HG02981 (cell line): Measurements from ENCODE around the gene SLC41A2.
"Not testable (repeated sequence)": the region's sequence is repeated elsewhere in the genome, so short reads cannot be mapped to it uniquely, and the experiment has no call there.

Source experiments
- ATAC-seq: cut with Tn5 transposase; IDR thresholded peaks from one replicate; pipeline ENCODE4 v1.9.1; 2021; ENCODE audit warnings: mild to moderate bottlenecking, moderate library complexity; ENCODE audit not compliant: unreplicated experiment

Gene SLC41A2

DNA sequence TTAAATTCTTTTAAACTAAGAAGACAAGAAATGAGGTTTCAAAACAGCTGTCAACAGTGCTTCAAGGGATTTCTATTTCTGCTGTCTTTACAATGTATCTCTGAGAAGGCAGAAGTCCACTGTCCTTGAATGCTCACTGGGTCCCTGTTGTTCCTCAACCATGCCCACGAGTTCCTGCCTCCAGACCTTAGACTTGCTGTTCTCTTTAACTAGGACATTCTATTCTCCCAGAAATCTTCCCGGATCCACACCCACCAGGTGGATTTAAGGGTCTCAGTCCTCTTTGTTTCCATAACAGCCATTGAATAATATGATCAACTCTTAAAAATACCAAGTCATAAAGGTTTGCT, 6.7 kb upstream of the SLC41A2 start:
- ATAC-seq, result no peak

GRCh38 chr12:104964167-104964855, 6.2 kb upstream of the SLC41A2 start:
- no peak for ATAC-seq

GRCh38 chr12:104963757-104964156, 5.7 kb upstream of the SLC41A2 start:
- no peak for ATAC-seq

- ATAC-seq, result no peak
Measured at GRCh38 chr12:104960464-104960863, 2.4 kb upstream of the SLC41A2 start.

DNA sequence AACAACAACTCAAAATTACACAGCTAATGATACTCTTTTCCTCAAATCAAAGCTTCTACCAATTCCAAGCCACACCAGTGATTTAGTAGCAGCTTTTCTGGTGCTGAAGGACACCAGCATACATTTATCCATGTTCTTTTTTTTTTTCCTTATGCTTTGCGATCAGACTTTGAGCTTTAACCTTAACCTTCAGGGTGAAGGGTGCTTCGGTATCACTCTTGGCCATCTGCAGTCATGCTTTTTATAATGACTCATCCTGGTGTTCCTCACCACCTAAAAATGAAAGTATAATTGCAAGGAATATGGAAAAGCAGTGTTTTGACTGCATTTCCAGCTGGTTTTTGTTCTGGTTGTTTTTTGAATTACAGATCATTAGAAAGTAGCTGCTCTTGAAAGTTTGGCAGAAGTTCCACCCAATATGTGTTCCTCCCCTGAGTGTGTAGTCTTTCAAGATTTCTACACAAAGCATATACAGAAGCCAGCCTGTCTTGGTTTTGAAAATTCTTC, 1.3 kb upstream of the SLC41A2 start:
- ATAC-seq, result no peak

GRCh38 chr12:104958805-104959334, 780 bp upstream of the SLC41A2 start:
- no peak for ATAC-seq

DNA sequence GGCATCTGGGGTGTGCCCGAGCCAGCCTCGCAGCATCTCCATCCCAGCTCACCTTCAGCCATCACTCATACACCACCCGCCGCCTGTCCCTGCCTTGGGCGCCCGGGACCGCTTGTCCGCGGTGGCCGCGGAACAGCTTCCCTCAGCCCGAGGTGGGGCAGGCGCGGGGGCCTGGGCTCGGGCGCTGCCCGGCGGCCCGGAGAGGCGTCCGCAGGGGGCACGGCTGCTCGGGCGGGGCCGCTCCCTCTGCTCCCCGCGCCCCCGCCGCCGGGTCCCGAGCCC, 430 bp downstream of the SLC41A2 start:
- ATAC-seq, result peak; percentile 26

DNA sequence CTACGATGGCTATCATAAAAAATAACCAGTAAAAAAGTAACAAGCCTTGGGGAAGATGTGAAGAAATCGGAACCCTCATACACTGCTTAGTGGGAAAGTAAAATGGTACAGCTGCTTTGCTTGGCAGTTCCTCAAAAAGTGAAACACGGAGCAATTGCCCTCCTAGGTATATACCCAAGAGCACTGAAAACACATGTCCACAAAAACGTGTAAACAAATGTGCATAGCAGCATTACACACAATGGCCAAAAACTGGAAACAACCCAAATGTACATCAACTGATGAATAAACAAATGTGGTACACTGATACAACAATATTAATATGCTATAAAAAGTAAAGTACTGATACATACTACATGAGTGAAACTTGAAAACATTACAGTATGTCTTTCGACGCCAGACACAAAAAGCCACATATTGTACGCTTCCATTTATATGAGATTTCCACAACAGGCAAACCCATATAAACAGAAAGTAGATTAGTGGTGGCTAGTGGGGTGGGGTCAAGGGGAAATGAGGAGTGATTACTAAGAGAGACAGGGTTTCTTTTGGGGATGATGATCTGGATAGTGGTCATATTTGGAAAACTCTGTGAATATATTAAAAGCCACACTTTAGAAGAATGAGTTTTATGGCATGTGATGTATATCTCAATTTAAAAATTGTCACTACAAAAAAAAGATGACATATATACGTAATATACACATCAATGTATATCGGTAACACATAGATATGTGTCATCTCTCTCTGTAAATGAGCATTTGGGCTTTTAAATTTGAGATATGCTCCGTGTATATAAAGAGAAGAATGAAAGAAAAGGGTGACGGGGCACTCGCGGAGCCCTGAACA, 996 bp downstream of the SLC41A2 start:
- ATAC-seq, result no peak

DNA sequence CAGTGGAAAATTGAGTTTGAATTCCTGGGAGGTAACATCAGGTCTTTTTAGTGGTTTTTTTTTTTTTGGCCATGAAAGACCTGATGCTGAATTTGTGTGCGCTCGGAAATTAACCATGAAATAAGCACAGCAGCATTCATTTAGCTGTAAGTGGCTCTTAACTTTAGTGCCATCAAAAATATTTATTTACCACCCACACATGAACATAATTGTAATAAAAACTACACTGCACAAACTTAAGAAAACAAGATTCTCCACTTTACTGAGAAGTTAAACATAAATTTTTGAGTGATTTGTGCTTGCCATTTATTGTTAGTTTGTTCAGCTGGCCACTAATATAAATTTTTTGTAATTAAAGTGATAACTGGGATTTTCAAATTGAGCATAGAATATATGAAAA, 2.4 kb downstream of the SLC41A2 start:
- no peak for ATAC-seq

DNA sequence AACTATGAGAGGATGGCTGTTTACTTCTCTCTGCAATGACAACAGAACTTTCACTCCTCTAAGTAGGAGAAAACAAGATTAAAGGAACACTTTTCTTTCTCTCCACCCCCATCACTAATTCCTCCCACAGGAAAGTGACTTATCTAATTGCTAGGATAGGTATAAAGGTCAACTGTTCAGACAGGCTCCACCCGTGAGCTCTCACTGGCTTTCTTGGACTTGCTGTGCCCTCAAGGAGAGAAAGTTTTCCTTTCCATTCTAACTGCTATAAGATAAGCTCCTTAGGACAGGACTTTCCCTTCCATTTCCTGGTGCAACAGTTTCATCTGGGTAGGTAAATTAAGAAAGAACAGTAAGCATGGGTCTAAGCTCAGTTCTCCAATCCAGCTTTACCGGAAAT, 4.8 kb downstream of the SLC41A2 start:
- ATAC-seq, result no peak

DNA sequence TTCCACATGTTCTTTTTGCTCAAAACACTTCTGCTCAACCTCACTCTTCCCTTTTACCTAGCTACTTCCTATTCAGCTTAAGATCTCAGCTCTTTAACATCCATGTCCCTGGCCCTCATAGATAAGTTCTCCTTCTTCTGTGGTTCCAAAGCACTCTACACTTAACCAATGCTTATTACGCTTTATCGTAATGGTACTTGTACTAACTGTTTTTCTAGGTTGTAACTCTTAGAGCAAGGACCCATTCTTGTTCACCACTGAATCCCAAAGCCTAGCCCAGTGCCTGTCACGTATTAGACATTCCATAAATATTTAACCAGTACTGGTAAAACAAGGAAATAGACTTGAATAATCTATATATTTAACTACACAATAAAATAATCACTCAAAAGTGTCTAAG, 5.3 kb downstream of the SLC41A2 start:
- ATAC-seq, result no peak

DNA sequence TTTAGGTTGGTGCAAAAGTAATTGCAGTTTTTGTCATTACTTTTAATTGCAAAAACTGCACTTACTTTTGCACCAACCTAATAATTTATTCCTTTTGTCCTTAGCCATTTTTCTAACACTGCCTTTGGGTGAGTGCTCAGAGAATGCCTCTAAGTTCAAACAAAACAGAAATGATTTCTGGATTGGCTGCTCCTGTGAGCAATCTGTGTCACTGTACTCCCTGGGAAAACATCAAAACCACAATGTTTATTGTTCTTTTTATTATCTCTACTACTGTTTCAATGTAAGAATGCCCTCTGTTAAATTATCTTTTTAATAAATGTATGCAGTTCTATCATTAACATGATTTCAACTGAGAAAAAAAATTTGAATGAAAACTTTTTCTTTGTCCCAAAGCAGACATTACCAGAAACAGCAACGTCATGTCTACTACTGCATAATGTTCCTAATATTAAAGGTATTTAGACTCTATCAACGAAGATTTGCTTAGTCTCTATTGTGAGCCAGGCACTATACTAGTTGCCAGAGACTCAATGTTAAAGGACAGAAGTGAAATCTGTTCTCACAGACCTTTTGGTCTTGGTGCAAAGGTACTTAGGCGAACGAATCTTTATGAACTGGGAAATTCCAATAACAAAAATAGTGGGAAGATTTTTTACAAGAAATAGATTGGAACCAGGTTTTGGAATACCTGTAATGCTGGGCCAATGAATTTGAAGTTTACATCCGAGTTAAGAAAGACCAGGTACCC, 6.2 kb downstream of the SLC41A2 start:
- ATAC-seq, result no peak

DNA sequence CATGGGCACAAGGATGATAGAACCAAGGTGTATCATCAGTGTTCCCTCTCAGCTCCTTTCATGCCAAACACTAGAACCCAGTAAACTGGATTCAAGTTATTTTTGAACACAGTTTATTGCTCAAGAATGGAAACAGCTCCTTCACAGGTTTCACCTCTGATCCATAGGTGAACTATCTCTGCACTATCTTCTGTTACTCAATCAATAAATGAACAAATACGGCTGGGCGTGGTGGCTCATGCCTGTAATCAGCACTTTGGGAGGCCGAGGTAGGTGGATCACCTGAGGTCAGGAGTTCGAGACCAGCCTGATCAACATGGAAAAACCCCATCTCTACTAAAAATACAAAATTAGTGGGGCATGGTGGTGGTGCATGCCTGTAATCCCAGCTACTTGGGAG, 9.4 kb downstream of the SLC41A2 start:
- ATAC-seq, result not testable (repeated sequence)

DNA sequence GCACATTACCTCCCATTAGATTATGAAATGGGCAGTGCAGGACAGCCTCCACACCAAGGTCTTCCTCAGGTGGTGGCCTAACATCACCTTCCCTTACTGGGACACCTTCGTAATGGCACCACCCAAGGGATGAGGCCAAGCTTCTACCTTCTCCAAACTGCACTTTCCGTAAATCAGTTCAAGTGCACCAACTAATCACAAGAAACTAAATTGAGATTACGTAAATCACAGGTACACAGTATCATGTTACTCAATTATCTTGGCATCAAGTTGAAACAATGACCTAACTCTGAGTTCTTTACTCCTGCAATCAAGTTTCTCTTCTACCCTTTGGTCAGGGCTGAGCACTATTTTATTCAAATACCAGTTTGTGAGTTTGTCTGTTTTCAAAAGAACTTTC, 13.8 kb downstream of the SLC41A2 start:
- no peak for ATAC-seq

DNA sequence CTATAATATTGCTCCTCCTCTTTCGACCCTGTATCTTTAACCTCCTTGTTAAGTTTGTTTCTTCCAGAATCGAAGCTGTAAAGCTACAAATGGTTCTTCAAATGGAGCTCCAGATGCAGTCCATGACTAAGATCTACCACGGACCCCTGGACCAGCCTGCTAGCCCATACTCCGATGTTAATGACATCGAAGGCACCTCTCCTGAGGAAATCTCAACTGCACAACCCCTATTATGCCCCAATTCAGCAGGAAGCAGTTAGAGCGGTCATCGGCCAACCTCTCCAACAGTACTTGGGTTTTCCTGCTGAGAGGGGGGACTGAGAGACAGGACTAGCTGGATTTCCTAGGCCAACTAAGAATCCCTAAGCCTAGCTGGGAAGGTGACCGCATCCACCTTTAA, 14.7 kb downstream of the SLC41A2 start:
- not testable (repeated sequence) for ATAC-seq

DNA sequence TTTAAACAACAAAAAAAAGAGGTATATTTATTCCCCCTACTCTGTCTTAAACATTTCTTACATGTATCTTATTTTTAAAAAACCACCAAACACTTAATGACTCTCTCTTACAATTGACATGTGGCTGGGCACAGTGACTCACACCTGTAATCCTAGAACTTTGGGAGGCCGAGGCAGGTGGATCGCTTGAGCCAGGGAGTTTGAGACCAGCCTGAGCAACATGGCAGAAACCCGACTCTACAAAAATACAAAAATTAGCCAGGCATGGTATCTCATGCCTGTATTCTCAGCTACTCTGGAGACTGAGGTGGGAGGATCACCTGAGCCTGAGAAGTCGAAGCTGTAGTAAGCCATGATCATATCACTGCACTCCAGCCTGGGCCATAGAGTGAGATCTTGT, 16.0 kb downstream of the SLC41A2 start:
- no peak for ATAC-seq

DNA sequence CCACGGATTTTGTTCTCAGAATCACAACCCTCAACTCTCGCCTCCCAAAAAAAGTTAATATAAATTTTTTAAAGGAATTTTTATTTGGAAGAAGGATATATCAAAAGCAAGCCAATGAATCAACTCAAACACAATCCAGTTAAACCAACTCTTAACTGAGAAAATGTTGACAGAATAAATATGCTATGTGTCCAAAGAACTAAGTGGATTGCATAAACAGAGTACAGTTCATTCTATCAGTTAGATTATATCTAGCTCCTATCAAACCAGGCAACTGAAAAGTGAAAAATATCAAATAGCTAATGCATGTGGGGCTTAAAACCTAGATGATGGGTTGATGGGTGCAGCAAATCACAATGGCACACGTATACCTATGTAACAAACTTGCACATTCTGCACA, 16.6 kb downstream of the SLC41A2 start:
- ATAC-seq, result no peak

DNA sequence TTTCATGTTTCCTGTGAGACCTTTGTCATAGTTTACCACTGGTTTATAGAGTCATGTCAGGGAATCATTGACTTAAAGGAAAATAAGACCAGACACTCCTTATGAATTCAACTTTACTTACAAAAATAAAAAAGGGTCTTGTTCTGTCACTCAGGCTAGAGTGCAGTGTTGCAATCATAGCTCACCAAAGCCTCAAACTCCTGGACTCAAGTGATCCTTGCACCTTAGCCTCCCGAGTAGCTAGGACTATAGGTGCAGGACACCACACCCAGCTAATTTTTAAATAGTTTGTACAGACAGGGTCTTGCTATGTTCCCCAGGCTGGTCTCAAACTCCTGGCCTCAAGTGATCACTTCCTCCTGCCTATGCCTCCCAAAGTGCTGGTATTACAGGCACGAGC, 19.0 kb downstream of the SLC41A2 start:
- no peak for ATAC-seq

GRCh38 chr12:104938371-104938770, 19.7 kb downstream of the SLC41A2 start:
- ATAC-seq, result no peak

DNA sequence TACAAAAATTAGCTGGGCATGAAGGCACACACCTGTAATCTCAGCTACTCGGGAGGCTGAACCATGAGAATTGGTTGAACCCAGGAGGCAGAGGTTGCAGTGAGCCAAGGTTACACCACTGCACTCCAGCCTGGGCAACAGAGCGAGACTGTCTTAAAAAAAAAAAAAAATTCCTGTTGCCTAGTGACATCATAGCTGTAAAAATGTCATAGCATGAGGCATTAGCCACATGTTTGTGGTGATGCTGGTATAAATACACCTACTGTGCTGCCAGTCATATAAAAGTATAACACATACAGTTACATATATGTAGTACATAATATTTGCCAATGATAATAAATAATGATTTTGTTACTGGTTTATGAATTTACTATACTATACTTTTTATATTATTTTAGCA, 22.2 kb downstream of the SLC41A2 start:
- no peak for ATAC-seq

DNA sequence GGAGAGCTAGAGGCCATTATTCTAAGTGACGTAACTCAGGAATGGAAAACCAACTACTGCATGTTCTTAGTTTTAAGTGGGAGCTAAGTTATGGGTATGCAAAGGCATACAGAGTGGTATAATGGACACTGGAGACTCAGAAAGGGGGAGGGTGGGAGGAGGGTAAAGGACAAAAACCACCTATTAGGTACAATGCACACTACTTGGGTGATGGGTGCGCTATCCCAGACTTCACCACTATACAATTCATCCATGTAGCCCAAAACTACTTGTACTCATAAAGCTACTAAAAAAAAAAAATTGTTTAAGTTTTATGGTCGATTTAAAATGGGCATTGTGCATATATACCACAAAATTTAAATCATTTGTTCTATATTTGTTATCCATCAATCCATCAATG, 24.3 kb downstream of the SLC41A2 start:
- ATAC-seq, result no peak

- ATAC-seq, result no peak
Measured at GRCh38 chr12:104933128-104933527, 25.0 kb downstream of the SLC41A2 start.
